OCI-LY1 (cell line): ENCODE results near the gene CXCL14.

Experiments used
- CTCF ChIP-seq: fragments of 200-600 bp; sonication (generic), shearing (Covaris generic); IDR thresholded peaks from 2 replicates; pipeline ENCODE4 v1.5.1; 2017; ENCODE audit warnings: mild to moderate bottlenecking, antibody characterized with exemption, low read length, moderate library complexity, mixed read lengths
- EZH2 ChIP-seq: fragments of 200-600 bp; sonication (generic), shearing (Covaris generic); IDR thresholded peaks from 2 replicates; pipeline ENCODE4 v1.8.0; 2017; ENCODE audit warnings: borderline replicate concordance, mixed run types, mild to moderate bottlenecking, antibody characterized with exemption, low read length, moderate library complexity, mixed read lengths

GRCh38 chr5:135615171-135615570 is 36.4 kb upstream of the CXCL14 start:
- TF ChIP-seq CTCF (no peak), EZH2 (no peak)
